GM10266 (cell line): Measurements from ENCODE around the gene LYRM1.

Source experiments
- DNase-seq: peaks from one replicate; pipeline ENCODE4 v3.0.0; 2012; ENCODE audit errors: extremely low spot score
- TF ChIP-seq, protein P1 (sequence below): IDR thresholded peaks from 2 replicates; pipeline ENCODE4 v1.5.1; 2012; ENCODE audit warnings: mild to moderate bottlenecking, low read depth; ENCODE audit not compliant: control insufficient read depth, insufficient read depth; ENCODE audit errors: missing control alignments

The LYRM1 gene

GRCh38 chr16:20952139-20952920, 51.8 kb downstream of the LYRM1 start:
- no peak for DNase-seq
- TF ChIP-seq, protein P1, sequence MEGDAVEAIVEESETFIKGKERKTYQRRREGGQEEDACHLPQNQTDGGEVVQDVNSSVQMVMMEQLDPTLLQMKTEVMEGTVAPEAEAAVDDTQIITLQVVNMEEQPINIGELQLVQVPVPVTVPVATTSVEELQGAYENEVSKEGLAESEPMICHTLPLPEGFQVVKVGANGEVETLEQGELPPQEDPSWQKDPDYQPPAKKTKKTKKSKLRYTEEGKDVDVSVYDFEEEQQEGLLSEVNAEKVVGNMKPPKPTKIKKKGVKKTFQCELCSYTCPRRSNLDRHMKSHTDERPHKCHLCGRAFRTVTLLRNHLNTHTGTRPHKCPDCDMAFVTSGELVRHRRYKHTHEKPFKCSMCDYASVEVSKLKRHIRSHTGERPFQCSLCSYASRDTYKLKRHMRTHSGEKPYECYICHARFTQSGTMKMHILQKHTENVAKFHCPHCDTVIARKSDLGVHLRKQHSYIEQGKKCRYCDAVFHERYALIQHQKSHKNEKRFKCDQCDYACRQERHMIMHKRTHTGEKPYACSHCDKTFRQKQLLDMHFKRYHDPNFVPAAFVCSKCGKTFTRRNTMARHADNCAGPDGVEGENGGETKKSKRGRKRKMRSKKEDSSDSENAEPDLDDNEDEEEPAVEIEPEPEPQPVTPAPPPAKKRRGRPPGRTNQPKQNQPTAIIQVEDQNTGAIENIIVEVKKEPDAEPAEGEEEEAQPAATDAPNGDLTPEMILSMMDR = no peak

GRCh38 chr16:20954574-20954973, 54.0 kb downstream of the LYRM1 start:
- DNase-seq = no peak
- TF ChIP-seq, protein P1 = no peak

- DNase-seq = no peak
- TF ChIP-seq, protein P1 = no peak
These were observed 55.7 kb downstream of the LYRM1 start for GRCh38 chr16:20956319-20956718.

DNA sequence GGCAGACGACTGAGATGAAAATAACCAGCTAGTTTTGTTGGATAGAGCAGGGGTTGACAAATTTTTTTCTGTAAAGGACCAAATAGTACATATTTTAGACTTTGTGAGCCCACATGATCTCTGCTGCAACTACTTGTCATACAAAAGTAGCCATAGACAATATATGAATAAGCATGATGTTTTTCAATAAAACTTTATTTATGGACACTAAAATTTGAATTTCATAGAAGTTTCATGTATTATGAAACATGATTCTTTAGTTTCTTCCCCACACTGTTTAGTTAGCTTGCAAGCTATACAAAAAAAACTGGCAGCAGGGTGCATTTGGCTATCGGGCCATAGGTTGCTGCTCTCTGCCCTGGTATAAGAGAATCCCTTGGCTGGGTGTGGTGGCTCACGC, 56.6 kb downstream of the LYRM1 start:
- no peak for DNase-seq
- TF ChIP-seq, protein P1 = no peak

DNA sequence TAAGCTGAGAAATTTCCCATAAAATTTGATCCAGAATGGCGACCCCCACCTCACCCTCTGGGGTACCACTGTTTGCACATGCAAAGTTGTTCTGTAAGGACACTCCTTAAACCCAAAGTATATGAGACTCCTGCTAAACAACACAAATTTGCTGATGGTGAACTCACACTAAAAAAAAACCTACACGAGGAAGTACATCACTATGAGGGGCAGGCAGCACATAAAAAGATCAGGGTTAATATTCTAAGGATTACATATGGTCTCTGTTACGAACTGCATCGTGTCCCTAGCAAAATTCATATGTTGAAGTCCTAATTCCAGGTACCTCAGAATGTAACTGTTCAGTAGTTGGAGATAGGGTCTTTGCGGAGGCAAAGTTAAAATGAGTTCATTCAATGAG, 60.3 kb downstream of the LYRM1 start:
- DNase-seq = no peak
- TF ChIP-seq, protein P1 = no peak

- DNase-seq = no peak
- TF ChIP-seq, protein P1 = no peak
These were observed 68.2 kb downstream of the LYRM1 start for GRCh38 chr16:20968765-20969164.

DNA sequence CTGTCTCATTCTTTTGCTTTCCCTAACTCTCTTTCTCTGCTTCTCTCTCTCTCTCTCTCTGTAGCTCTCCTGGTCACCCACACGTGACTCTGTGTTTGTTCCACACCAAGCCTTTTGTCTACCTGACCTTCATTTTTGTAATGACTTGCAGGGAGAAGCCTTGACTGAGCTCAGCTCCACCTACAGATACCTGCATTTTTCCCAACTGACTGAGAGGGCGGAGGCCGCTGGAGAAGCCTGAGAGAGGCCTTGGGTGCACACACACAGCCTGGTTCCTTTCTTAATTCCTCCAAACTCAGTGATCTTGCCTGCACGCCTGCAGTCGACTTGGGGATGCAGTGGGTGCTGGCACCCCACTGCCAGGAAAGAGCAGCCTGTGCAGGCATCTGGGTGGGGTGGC, 68.8 kb downstream of the LYRM1 start:
- TF ChIP-seq, protein P1 = no peak

More for the DNA sequence above, 68.8 kb downstream of the LYRM1 start:
- no peak for DNase-seq
